Activated naive CD4-positive, alpha-beta T cell treated with anti-CD3 and anti-CD28 coated beads, Interleukin-2, amount 50 U/mL, for 16 hours (primary cell): ENCODE measurements around the gene PRORP.
"Not testable (repeated sequence)": the region's sequence is repeated elsewhere in the genome, so short reads cannot be mapped to it uniquely, and the experiment has no call there.

Source experiments
- DNase-seq: peaks from one replicate; pipeline ENCODE4 v3.0.0-alpha.2; 2020

The PRORP gene

DNA sequence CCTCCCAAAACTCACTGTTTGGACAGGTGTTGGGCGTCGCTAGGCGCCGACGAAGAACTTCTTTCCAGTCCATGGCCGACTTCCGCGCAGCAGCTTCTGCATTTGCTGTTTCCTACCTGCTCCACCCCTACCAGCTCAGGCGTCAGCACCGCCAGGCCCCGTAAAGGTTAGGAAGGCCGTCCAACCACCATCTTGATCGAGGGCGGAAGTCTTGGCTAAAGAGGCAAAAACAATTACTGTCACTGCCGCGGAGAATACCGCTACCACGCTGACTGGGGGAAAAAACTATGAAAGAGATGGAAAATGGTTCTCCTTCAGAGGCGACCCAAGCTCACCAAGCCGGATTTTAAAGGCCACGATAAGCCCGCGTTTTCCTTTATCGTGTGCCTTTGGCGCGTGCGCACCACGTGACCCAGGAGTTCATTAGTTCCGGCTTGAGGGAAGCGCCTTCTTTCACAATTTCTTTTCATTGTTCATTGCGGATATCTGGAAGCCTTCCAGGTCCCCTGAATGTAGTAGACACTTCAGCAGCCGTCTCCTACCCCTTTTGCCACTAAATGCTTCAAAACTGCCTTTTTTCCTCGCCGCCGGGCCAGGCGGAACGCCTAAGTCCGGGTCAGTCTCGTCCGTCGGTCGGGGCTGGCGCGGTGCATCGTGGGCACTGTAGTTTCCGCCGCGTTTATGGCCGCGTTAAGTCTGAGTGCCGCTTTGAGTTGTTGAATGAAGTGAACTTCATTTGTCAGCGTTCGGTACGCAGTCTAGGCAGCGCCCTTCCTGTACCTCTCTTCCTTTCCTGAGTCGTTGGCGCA, at the start of gene PRORP, which contains the start of gene PPP2R3C:
Gene PRORP (plus strand): TSS at position 666 of the 809 bp plus-strand sequence. CDS start 694 bp downstream, outside the sequence.
Gene PPP2R3C (minus strand): TSS at position 104 of the 809 bp plus-strand sequence. CDS start 31 bp downstream, at position 73.
- peak; percentile 89 for DNase-seq

DNA sequence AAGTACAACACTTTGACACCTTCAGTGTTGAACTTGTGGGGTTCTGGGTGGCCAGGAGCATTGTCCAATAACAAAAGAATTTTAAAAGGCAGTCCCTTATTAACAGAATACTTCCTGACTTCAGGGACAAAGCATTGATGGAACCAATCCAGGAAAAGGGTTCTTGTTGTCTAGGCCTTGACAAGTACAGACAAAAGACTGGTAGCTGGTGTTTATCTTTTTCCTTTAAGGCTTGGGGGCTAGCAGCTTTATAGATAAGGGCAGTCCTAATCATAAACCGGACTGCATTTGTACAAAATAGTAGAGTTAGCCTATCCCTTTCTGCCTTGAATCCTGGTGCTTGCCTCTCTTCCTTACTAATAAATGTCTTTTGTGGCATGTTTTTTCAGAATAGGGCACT, 48.9 kb upstream of the PRORP start:
- DNase-seq, result no peak

- DNase-seq, result no peak
Measured at GRCh38 chr14:35078082-35078481, 44.3 kb upstream of the PRORP start.

GRCh38 chr14:35079742-35080141, 42.6 kb upstream of the PRORP start:
- no peak for DNase-seq

DNA sequence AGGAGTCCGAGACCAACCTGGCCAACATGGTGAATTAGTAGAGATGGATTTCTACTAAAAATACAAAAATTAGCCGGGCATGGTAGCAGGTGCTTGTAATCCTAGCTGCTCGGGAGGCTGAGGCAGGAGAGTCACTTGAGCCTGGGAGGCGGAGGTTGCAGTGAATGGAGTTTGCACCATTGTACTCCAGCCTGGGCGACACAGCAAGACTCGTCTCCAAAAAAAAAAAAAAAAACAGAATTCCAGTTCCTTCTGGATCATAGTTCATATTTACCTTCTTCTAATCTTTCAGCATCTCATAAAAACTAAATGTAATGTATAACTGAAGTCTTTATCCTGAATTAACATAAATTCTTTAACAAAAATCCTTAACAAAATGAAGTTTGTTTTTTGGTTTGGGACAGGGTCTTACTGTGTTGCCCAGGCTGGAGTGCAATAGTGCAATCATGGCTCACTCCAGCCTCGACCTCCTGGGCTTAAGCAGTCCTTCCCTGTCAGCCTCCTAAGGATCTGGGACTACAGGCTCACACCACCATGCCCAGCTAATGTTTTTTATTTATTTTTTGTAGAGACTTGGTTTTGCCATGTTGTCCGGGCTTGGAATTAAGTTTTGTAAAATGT, 38.7 kb upstream of the PRORP start:
- DNase-seq, result no peak

DNA sequence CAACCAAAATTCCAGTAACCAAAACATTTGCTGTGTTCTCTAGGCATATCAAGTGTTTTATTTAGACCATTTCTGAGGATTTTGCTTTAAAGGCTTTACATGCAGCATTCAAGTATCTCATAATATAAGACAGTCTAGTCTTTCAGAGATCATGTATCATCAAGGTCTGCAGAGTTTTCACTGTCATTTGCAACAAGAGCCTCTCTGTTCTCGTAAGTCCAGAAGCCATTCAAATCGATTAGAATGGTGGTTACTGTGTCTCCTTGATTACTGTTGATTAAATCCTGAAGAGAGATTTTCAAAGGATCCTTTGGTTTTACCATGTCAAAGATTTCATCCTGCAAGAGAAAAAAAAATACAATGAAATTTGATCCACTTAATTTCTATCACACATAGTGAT, 36.9 kb upstream of the PRORP start:
- DNase-seq, result no peak

DNA sequence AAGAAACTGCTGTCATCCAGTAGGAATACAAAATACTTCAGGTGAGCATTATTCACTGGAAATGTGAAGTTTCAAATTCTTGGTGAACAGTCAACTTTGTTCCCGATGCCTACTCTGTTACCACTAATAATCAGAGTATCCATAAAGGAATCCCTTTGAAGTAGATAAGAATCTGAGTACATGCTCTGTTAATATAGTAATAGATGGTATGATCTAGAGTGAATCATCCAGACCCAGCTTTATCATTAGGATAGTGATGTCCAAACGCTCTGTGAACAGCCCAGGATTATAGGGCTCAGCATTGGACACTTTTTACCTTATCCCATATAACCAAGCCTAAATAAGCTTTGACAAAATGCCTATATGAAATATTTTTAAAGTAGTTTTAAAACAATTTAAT, 33.8 kb upstream of the PRORP start:
- DNase-seq, result no peak

DNA sequence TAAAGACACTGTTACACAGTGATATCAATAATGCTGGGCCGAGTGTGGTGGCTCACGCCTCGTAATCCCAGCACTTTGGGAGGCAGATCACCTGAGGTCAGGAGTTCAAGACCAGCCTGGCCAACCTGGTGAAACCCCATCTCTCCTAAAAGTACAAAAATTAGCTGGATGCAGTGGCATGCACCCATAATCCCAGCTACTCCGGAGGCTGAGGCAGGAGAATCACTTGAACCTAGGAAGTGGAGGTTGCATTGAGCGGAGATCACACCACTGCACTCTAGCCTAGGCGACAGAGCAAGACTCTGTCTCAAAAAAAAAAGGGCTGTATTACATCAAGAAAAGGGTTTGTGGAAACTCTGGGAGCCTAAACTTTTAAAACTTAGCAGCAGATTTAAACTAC, 27.7 kb upstream of the PRORP start:
- DNase-seq, result not testable (repeated sequence)

- DNase-seq, result no peak
Measured at GRCh38 chr14:35107866-35108265, 14.5 kb upstream of the PRORP start.

GRCh38 chr14:35112641-35113040, 9.7 kb upstream of the PRORP start:
- no peak for DNase-seq

GRCh38 chr14:35113308-35113950, 8.9 kb upstream of the PRORP start:
- no peak for DNase-seq

GRCh38 chr14:35114036-35114435, 8.3 kb upstream of the PRORP start:
- no peak for DNase-seq

DNA sequence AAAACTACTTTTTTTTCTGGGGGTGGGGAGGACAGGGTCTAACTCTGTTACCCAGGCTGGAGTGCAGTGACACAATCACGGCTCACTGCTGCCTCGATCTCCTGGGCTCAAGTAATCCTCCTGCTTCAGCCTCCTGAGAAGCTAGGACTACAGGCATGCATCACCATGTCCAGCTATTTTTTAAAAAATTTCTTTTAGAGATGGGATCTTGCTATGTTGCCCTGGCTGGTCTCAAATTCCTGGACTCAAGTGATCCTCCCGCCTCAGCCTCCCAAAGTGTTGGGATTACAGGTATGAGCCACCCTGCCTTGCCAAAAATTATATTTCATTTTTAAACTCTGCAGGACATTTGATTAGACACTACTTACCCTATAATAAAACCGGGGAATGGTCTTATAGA, 6.1 kb upstream of the PRORP start:
- DNase-seq, result no peak

GRCh38 chr14:35117112-35117511, 5.2 kb upstream of the PRORP start:
- no peak for DNase-seq

GRCh38 chr14:35121026-35121886, 1.1 kb upstream of the PRORP start:
- DNase-seq, result no peak

DNA sequence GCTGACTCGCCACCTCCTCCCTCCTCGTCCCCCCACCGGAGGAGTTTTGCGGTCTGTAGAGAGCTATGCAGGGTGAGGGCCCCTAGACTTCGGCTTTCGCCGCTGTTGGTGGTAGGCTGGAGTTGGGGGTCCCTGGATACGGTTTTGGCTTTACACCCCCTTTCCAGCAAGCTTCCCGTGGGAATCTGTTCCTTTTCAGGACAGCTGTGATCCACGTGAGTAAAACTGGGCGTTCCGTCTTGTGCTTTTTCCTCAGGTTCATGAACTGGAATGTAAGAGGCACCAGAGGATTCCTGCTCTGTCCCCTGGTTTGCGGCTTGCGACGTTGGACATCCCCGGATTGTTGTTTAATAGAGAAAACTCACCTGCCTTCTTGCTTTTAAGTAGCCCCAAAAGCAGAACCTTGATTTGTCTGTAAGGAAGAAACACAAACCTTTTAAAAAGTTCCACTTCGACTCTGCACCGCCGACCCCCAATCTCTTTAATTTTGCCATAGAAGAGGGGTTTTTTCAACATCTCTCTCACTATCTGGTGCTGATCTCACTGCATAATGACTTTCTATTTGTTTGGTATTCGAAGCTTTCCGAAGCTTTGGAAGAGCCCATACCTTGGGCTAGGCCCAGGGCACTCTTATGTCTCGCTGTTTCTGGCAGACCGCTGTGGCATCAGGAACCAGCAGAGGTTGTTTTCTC, 490 bp downstream of the PRORP start:
- no peak for DNase-seq

DNA sequence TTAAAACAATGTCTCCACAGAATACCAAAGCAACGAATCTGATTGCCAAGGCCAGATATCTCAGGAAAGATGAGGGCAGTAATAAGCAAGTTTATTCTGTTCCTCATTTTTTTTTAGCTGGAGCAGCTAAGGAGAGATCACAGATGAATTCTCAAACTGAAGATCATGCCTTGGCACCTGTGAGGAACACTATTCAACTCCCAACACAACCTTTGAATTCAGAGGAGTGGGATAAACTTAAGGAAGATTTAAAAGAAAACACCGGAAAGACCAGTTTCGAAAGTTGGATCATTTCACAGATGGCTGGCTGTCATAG, 994 bp downstream of the PRORP start:
- DNase-seq, result no peak

DNA sequence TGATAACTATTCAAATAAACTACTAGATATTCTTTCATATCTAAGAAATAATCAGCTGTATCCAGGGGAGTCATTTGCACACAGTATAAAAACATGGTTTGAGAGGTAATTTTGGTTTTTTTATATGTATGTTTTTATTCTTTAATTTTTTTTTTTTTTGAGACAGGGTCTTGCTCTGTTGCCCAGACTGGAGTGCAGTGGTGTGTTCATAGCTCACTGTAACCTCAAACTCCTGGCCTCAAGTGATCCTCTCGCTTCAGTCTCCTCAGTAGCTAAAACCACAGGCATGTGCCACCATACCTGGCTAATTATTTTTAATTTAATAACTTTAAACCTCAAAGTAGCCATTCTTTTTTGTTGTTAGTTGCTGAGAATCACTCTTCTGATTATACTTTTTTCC, 1.8 kb downstream of the PRORP start:
- DNase-seq, result no peak

- DNase-seq, result no peak
Measured at GRCh38 chr14:35133542-35134328, 11.4 kb downstream of the PRORP start.

DNA sequence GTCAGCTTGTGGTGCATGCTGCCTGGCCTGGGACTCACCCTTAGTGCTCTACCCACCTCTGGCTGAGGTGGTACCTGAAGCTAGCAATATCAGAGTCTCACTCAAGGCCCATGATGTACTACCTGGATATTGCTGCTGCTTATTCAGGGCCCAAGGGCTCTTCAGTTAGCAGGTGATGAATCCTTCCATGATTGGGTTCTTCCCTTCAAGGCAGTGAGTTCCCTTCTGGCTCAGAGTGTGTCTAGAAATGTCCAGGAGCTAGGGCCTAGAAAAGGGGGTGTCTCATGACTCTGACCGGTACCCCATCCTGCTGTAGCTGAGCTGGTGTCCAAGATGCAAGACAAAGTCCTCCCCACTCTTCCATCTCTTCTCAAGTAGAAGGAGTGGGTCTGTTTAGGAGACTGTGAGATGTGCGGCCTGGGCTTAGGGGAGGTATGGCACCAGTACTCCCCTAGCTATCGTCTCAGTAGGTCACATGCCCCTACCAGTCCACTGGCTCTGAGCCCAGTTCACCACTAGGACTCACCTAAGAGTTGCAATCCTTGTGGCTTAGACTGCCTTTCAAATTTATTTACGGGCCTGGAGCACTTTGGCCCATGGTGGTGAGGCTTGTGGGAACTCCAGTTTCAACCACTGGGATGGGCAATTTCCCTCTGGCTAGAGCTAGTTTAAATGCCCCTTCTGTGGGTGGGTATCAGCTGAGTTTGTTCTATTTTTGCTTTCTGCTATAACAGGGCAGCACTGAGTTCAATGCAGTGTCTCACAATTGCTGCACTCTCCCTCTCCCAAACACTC, 12.2 kb downstream of the PRORP start:
- no peak for DNase-seq

GRCh38 chr14:35138585-35138984, 16.2 kb downstream of the PRORP start:
- no peak for DNase-seq
